ACC112 (cell line): ENCODE measurements around the gene PHLDA1.

Source experiments
- H2AFZ ChIP-seq: fragments of 200-600 bp; sonication (generic); one replicate; pipeline ENCODE4 v1.6.0; 2017; ENCODE audit warnings: antibody characterized with exemption, low read length; ENCODE audit not compliant: unreplicated experiment
- H3K27ac ChIP-seq: fragments of 200-600 bp; sonication (generic); 2 replicates; pipeline ENCODE4 v1.5.1; 2014; ENCODE audit warnings: low read depth, mild to moderate bottlenecking, antibody characterized with exemption, low read length, moderate library complexity
- H3K27me3 ChIP-seq: fragments of 200-600 bp; sonication (generic); 2 replicates; pipeline ENCODE4 v1.6.1; 2014; ENCODE audit warnings: mild to moderate bottlenecking, antibody characterized with exemption, low read length, moderate library complexity, mixed read lengths; ENCODE audit not compliant: insufficient read depth
- H3K36me3 ChIP-seq: fragments of 200-600 bp; sonication (generic); 2 replicates; pipeline ENCODE4 v1.6.1; 2016; ENCODE audit warnings: mild to moderate bottlenecking, antibody characterized with exemption, low read length, moderate library complexity, mixed read lengths; ENCODE audit not compliant: insufficient read depth
- H3K4me1 ChIP-seq: fragments of 200-600 bp; sonication (generic); one replicate; pipeline ENCODE4 v1.6.1; 2016; ENCODE audit warnings: low read length, mixed read lengths; ENCODE audit not compliant: insufficient read depth, unreplicated experiment, control insufficient read depth
- H3K4me3 ChIP-seq: fragments of 200-600 bp; sonication (generic); 2 replicates; pipeline ENCODE4 v1.5.1; 2014; ENCODE audit warnings: mild to moderate bottlenecking, low read depth, low read length
- H3K79me2 ChIP-seq: fragments of 200-600 bp; sonication (generic); one replicate; pipeline ENCODE4 v1.6.0; 2016; ENCODE audit warnings: low read length; ENCODE audit not compliant: control insufficient read depth, unreplicated experiment, insufficient read depth

PHLDA1 gene

DNA sequence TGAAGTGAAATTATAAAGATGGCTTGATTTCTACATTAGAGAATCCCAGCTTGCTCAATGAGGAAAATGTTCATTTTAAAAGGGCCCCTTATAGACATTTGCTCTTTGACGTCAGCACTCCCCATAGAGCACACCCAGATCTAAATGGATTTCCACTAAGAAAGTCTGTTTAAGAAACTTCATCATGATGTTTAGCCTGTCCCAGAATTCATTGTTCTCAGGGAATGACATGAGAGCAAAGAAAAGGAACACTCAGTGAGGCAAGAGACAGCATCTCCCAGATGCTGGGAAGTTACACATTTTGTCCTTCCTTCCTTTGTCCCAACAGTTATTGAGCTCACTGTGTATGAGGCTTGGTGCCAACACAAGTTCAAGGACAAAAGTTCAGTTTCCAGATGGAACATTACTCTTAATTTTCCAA is 4.9 kb downstream of the PHLDA1 start:
- H2AFZ ChIP-seq = no peak overlapping the region
- H3K4me3 ChIP-seq = peak overlapping the region; percentile 93
- H3K4me1 ChIP-seq = peaks cover 29% of the 10 kb centered on the region
- peak overlapping the region; percentile 94 for H3K27ac ChIP-seq
- no peaks in the 10 kb centered on the region for H3K27me3 ChIP-seq
- H3K79me2 ChIP-seq = peaks cover 43% of the 10 kb centered on the region
- H3K36me3 ChIP-seq = peaks cover 34% of the 10 kb centered on the region

DNA sequence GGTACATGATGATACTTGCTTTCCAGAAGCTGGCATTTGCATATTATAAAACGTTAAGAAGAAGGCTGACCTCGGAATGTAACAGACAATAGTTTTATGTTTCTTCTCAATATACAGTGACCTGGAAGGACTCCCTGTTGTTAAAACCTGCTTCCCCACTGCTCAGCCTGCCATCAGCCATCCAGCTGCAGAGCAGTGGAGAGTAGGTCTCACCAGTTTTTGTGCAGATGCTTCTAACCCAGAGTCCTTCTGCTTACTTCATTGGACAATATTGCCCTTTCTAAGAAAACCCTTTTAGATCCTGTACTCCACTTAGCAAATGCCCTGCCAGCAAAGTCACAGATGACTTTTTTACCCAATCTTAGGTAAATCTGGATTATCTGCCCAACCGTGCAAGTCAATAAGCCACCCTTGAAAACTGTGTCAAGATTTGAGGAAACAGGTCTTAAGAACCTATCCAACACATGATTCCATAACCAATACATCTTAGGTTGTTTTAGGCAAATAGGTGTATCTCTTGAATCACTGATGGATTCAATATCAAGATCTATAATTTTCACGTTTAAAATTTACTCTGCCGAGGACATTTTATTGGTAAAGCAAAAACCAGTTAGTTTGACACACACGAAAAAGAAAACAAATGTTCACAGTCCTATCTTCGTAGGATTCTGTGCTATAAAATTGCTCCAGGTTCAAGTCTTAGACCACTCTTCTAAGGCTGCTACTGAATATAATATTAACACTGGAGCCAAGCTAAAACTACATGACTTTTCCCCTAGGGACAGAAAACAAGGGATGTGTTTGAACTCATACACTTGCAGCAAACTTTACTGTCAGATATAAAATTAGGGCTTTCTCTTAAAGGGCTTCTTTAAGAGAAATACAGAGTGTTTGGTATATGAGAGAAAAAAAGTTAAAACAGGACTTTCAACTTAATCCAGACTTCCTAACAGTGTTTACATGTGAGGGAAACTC is 5.7 kb downstream of the PHLDA1 start:
- peak overlapping the region; percentile 94 for H3K27ac ChIP-seq
- peak overlapping the region; percentile 5; the same call in 1 of the 2 replicates for H3K4me3 ChIP-seq
- peaks cover 39% of the 10 kb centered on the region for H3K79me2 ChIP-seq
- peaks cover 36% of the 10 kb centered on the region for H3K4me1 ChIP-seq
- H3K36me3 ChIP-seq = peaks cover 34% of the 10 kb centered on the region
- H3K27me3 ChIP-seq = no peaks in the 10 kb centered on the region
- no peak overlapping the region for H2AFZ ChIP-seq

DNA sequence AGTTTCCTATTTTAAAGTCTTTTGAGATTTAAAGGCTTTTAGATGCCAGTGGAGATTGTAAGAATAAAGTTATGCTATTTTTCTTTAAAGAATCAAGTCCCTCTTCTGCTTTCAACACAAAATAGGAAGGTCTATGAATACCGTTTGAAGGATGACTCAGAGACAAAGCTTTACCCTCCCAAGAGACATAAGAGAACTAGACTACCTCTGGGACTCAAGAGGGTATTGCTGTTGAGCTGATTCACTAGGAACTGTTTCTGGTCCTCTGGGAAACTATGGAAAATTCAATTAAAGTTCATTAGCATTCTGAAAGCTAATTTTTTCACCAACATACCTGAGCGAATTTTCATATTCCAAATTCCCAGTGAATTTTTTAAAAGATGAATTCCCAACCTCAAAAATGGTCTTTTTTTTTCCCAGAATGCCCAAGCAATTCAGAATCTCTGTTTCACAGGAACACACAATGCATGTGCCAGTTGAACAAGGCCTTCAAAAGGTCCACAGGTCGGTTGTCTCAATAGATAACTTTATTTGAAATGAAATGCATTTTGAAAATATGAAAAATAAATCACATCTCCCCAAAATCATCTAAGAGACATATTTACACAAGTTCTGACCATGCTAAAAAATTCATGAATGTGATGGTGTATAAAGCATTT is 6.5 kb downstream of the PHLDA1 start:
- H3K27ac ChIP-seq = peak overlapping the region; percentile 94
- H3K27me3 ChIP-seq = no peaks in the 10 kb centered on the region

DNA sequence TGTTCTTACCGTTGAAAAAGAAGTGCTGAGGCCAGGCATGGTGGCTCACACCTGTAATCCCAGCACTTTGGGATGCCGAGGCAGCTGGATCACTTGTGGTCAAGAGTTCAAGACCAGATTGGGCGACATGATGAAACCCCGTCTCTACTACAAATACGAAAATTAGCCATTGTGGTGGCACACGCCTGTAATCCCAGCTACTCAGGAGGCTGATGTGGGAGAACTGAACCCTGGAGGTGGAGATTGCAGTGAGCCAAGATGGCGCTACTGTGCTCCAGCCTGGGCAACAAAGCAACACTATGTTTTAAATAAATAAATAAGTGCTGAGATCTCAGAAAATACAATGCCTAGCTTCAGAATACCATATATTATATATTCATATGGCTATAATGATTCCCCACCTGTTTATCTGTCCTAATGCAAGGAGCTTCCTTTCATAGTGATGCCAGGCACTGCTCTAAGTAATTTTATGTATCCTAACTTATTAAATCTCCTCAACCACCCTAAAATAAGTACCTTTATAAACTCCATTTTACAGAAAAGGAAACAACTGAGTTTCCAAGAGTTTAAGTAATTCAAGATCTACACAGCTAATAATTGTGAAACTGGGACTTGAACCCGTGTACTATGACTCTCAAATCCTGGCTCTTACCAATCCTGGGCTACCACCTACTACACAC is 7.3 kb downstream of the PHLDA1 start:
- Histone ChIP-seq H3K4me1 (peaks cover 50% of the 10 kb centered on the region), H3K27ac (peak overlapping the region; percentile 94)

More for the DNA sequence above, 6.5 kb downstream of the PHLDA1 start:
- Histone ChIP-seq H3K4me1 (peaks cover 42% of the 10 kb centered on the region), H3K79me2 (peaks cover 31% of the 10 kb centered on the region), H2AFZ (no peak overlapping the region), H3K4me3 (no peak overlapping the region), H3K36me3 (peaks cover 26% of the 10 kb centered on the region)

DNA sequence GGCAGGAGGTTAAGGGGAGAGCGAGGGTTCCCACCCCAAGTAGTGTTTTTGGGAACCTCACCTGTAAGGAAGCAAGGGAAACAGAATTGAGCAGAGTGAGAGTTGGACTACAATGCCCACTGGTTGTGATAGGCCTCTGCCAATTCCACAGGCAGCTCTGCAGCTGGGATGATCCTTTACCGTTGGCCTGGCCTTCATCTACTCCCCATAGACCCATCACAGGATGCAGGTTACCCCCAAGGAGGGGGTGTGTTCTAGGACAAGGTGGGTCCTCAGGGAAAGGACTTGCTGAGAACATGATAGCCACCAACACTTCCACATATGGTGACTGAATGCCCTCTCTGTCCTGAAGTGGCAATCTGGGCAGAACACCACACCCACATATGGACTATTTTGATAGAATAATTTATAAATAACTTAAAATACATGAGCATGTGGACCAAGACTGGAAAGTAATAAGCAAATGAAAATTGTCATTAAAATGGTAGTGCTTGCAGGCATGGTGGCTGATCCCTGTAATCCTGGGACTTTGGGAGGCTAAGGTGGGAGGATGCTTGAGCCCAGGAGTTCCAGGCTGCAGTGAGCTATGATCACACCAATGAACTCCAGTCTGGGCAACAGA is 8.4 kb downstream of the PHLDA1 start:
- H3K79me2 ChIP-seq = peaks cover 12% of the 10 kb centered on the region
- no peak overlapping the region for H3K4me3 ChIP-seq
- H3K4me1 ChIP-seq = peaks cover 58% of the 10 kb centered on the region
- H3K36me3 ChIP-seq = peaks cover 8% of the 10 kb centered on the region
- no peak overlapping the region for H2AFZ ChIP-seq
- H3K27me3 ChIP-seq = no peaks in the 10 kb centered on the region
- H3K27ac ChIP-seq = peak overlapping the region; percentile 99

More for the DNA sequence above, 7.3 kb downstream of the PHLDA1 start:
- Histone ChIP-seq H3K36me3 (peaks cover 18% of the 10 kb centered on the region), H3K79me2 (peaks cover 22% of the 10 kb centered on the region), H3K4me3 (no peak overlapping the region), H2AFZ (no peak overlapping the region), H3K27me3 (no peaks in the 10 kb centered on the region)

DNA sequence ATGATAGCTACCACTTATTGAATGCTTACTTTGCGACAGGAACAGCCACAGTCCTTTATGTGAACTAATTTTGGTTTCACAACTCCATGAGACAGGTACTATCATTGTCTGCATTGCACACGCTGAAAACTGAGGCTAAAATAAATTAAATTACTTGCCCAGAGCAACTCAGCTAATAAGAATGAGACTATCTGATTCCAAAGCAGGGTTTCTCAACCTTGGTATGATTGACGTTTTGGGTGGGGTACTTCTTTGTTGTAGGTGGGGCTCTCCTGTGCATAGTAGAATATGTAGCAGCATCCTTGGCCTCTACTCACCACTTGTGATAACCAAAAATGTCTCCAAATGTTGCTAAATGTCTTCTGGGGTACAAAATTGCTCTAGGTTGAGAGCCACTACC is 9.1 kb downstream of the PHLDA1 start:
- Histone ChIP-seq H2AFZ (no peak overlapping the region), H3K27me3 (no peaks in the 10 kb centered on the region), H3K79me2 (peaks cover 6% of the 10 kb centered on the region), H3K4me1 (peaks cover 61% of the 10 kb centered on the region), H3K4me3 (no peak overlapping the region), H3K36me3 (peaks cover 7% of the 10 kb centered on the region; the same call in 1 of the 2 replicates), H3K27ac (peak overlapping the region; percentile 99)

DNA sequence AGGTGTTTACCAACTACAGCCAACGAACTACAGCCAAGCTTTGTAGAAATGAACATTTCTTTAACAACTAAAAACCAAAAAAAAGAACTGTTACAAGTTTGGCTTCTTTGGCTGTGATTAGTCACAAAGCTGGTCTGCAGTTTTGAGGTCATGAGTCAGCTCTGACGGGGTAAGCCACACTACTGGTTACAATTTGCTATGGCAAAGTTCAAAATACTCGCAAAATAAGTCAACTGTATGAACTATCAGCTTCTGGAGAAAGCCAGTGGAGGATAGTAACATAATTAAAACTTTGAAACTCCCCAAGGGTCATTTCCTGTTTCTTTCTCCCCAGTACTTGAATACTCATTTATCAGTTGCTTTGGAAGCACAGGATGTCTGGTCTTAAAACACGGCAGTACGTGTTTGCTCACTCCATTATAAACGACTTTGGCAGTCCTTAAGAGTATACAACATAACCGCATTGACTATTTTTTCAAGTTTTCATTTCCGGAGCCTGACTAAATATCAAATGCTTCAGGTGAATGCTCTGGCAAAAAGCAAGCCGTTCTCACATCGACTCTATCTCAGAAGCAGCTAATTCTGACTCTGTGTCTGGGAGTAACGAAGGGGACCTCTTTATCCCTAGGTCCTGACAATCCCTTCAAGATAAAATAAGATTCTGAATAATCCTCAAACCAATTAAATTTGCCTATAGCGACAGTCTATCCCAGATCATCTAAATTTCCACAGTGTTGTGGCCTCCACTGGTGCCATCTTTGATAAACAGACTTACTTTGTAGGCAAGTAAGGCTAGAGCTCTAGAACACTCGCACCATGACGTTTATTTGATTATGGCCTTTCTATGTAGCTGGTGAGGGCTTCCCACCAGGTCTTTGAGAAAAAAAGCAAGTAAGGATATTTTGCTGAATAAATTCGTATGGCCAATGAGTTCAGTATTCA is 10.6 kb downstream of the PHLDA1 start:
- H3K27ac ChIP-seq = peak overlapping the region; percentile 99

DNA sequence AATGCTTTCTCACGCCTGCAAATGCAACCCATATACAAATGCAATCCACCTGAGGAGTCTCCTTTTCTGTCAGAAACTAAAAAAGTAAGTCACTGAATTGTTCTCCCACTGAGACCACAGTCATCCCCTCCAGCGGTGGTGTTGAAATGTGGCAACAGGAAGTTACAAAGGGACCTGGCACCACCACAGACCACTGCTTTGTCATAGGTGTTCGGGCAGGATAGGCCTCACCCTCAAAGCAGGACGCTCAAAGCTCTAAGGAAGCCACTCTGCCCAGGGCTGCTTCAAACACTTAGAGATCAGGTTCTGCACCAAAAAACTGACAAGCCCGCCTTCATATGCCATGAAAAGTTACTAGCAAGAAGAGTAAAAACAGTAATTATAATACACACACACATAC is 11.3 kb downstream of the PHLDA1 start:
- Histone ChIP-seq H3K79me2 (no peaks in the 10 kb centered on the region), H3K27me3 (no peaks in the 10 kb centered on the region), H3K4me1 (peaks cover 40% of the 10 kb centered on the region), H3K36me3 (no peaks in the 10 kb centered on the region), H2AFZ (no peak overlapping the region), H3K27ac (peak overlapping the region; percentile 99), H3K4me3 (0 out of 2 replicates have a peak overlapping the region, but pooled peaks have one; percentile 13)

More for the DNA sequence above, 10.6 kb downstream of the PHLDA1 start:
- Histone ChIP-seq H3K36me3 (no peaks in the 10 kb centered on the region), H2AFZ (peak overlapping the region; percentile 19), H3K27me3 (no peaks in the 10 kb centered on the region), H3K4me1 (peaks cover 47% of the 10 kb centered on the region), H3K4me3 (0 out of 2 replicates have a peak overlapping the region, but pooled peaks have one; percentile 13), H3K79me2 (no peaks in the 10 kb centered on the region)

DNA sequence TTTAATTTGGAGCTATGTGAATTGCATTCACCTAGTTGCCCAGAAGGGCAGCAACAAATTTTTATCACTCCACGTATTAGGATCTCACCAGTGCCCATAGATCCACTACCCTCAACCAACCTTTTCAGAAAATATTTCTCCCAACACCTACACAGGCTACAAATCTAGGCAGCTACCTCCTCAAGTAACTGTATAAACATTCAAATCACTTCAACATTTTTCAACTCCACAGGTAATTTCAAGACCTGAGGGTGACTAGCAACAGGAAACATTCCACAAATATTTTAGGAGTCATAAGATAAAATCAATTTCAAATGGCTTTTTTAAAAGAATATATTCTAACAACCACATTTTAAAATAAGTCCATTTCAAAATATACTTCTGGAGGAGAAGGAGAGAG is 12.9 kb downstream of the PHLDA1 start:
- Histone ChIP-seq H3K4me3 (no peak overlapping the region), H3K27me3 (no peaks in the 10 kb centered on the region), H2AFZ (no peak overlapping the region), H3K79me2 (no peaks in the 10 kb centered on the region), H3K27ac (peak overlapping the region; percentile 52), H3K36me3 (no peaks in the 10 kb centered on the region), H3K4me1 (peaks cover 31% of the 10 kb centered on the region)
